Measurements from ENCODE around the gene KRTAP12-2.
"Not testable (repeated sequence)": the region's sequence is repeated elsewhere in the genome, so short reads cannot be mapped to it uniquely, and the experiment has no call there.

The KRTAP12-2 gene

DNA sequence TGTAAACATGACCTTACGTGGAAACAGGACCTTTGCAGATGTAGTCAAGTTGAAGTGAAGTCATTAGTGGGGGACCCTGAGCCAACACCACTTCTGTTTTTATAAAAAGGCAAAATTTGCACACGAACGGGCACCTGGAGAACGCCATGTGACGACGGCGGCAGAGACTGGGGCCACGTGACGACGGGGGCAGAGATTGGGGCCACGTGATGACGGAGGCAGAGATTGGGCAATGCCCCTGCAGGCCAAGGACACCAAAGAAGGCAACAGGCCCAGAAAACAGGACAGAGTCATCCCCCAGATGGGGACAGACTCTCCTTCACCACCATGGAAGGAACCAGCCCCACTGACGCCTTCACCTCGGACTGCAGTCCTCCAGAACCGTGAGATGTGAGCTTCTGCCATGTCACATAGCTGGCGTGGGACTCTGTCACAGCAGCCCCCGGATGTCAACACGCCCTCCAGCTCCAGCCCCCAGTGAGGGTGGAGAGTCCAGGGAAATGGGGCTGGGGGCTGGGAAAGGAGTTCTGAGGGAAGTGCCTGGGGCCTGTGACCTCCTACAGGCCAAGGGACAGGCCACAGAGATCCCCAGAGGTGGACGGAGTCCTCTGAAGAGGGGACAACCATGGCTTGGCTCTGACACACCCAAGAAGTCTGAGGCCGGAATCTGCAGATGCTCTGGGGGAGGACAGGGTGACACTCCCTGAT is 16.3 kb downstream of the KRTAP12-2 start:
- H3K4me1 ChIP-seq (ENCODE audit: control insufficient read depth, insufficient read depth, low read length), result peaks cover 11% of the 10 kb centered on the region
- H3K27me3 ChIP-seq (ENCODE audit: control insufficient read depth, insufficient read depth, low read length, poor library complexity, severe bottlenecking), result no peaks in the 10 kb centered on the region
- H3K36me3 ChIP-seq (ENCODE audit: control insufficient read depth, insufficient read depth, low read length), result no peaks in the 10 kb centered on the region
- no peak overlapping the region for H3K27ac ChIP-seq (ENCODE audit: insufficient read depth, low read depth, low read length, poor library complexity, severe bottlenecking)
- WGBS, 2 experiments, result 92 to 93% methylated on average over 20 of the region's 20 CpGs
- no peaks in the 10 kb centered on the region for H3K9me3 ChIP-seq (ENCODE audit: control insufficient read depth, low read length)
- H3K4me3 ChIP-seq (ENCODE audit: insufficient read depth, low read depth, low read length), result no peak overlapping the region

DNA sequence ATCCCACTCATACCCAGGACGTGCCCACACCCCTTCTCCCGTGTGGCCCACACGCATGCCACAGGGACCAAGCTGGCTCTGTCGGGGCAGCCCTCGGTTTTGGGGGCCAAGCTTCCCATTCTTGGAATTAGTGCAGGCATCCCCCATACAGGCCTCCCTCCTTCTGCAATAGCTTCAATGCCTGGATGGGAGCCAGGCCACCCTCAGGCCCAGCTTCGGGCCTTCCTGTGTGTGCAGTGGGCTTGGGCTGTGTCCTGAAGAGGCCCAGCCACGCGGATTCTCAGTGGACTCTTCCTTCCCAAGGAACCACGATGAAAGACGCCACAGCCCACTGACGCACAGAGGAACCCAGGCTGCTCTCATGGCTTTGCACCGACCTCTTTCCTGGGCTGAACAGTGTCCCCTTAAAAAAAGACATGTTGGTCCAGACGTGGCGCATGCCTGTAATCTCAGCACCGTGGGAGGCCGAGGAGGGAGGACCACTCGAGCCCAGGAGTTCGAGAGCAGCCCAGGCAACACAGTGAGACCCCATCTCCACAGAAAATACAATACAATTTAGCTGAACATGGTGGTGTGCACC is 17.1 kb downstream of the KRTAP12-2 start:
- H3K4me1 ChIP-seq (ENCODE audit: control insufficient read depth, insufficient read depth, low read length), result peaks cover 11% of the 10 kb centered on the region
- 93 to 96% methylated on average over 18 of the region's 18 CpGs for WGBS, 2 experiments
- no peak overlapping the region for H3K27ac ChIP-seq (ENCODE audit: insufficient read depth, low read depth, low read length, poor library complexity, severe bottlenecking)
- no peaks in the 10 kb centered on the region for H3K9me3 ChIP-seq (ENCODE audit: control insufficient read depth, low read length)
- no peaks in the 10 kb centered on the region for H3K36me3 ChIP-seq (ENCODE audit: control insufficient read depth, insufficient read depth, low read length)
- H3K27me3 ChIP-seq (ENCODE audit: control insufficient read depth, insufficient read depth, low read length, poor library complexity, severe bottlenecking), result no peaks in the 10 kb centered on the region
- H3K4me3 ChIP-seq (ENCODE audit: insufficient read depth, low read depth, low read length), result no peak overlapping the region

DNA sequence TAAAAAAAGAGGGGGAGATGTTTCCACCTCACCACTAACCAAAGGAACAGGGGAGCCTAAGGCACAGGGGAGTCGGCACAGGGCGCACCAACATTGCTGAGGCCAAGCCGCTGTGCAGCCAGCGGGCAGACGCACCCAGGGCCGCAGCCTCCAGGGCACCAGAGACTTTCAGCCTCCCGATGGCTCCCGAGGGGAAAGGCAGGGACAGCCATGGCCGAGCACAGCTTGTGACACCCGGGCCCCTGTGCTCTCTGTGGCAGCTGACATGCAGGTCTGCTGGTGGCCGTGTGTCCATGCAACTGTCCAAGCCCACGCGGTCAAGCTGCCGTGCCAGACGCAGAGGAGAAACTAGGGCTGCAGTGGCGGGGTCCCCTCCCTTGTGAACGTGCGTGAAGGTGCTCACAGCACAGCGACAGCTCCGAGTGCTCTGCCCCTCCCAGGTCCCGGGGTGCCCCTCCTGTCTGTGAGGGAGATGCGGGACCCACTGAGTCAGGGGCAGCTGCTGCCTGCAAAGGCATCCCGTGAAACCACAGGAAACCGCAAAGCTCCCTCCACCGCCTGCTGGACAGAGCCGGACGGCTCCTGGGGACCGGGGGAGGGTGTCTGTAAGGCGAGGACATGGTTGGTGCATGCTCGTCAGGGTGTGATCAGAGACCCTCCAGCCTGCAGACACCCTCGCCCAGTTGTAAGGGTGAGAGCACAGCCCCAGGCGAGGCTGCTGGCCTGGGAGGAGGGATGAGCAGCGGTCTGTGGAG is 18.0 kb downstream of the KRTAP12-2 start:
- H3K4me3 ChIP-seq (ENCODE audit: insufficient read depth, low read depth, low read length), result no peak overlapping the region
- 93 to 94% methylated on average over 33 of the region's 33 CpGs for WGBS, 2 experiments
- H3K9me3 ChIP-seq (ENCODE audit: control insufficient read depth, low read length), result peaks cover 2% of the 10 kb centered on the region
- peaks cover 11% of the 10 kb centered on the region for H3K4me1 ChIP-seq (ENCODE audit: control insufficient read depth, insufficient read depth, low read length)
- H3K36me3 ChIP-seq (ENCODE audit: control insufficient read depth, insufficient read depth, low read length), result no peaks in the 10 kb centered on the region
- H3K27ac ChIP-seq (ENCODE audit: insufficient read depth, low read depth, low read length, poor library complexity, severe bottlenecking), result no peak overlapping the region
- no peaks in the 10 kb centered on the region for H3K27me3 ChIP-seq (ENCODE audit: control insufficient read depth, insufficient read depth, low read length, poor library complexity, severe bottlenecking)

DNA sequence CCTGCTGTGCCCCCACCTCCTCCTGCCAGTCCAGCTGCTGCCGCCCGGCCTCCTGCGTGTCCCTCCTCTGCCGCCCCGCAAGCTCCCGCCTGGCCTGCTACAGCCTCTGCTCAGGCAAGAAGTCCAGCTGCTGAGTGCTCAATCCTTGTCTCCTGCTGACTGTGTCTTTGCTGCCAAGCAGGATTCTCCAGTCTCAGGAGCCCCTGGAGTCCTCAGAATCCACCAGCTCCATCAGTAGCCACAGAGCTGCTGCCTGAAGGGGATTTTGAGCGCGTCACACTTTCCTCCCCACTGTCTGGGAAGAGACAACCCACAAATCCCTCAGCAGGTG is 19.5 kb downstream of the KRTAP12-2 start:
- H3K36me3 ChIP-seq (ENCODE audit: control insufficient read depth, insufficient read depth, low read length), result no peaks in the 10 kb centered on the region

DNA sequence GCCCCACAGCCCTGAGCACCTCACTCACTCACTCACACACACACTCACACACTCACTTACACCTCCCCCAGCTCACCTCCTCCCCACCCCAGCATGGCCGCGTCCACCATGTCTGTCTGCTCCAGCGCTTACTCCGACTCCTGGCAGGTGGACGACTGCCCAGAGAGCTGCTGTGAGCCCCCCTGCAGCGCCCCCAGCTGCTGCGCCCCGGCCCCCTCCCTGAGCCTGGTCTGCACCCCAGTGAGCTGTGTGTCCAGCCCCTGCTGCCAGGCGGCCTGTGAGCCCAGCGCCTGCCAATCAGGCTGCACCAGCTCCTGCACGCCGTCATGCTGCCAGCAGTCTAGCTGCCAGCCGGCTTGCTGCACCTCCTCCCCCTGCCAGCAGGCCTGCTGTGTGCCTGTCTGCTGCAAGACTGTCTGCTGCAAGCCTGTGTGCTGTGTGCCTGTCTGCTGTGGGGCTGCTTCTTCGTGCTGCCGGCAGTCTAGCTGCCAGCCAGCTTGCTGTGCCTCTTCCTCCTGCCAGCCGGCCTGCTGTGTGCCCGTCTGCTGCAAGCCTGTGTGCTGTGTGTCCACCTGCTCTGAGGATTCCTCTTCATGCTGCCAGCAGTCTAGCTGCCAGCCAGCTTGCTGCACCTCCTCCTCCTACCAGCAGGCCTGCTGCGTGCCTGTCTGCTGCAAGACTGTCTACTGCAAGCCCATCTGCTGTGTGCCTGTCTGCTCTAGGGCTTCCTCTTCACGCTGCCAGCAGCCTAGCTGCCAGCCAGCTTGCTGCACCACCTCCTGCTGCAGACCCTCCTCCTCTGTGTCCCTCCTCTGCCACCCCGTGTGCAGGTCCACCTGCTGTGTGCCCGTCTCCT is 20.1 kb downstream of the KRTAP12-2 start, which contains the start of gene KRTAP10-11:
TSS of gene KRTAP10-11 (plus strand) at position 49 of the 856 bp plus-strand sequence. CDS start at position 94, 45 bp downstream.
- H3K9me3 ChIP-seq (ENCODE audit: control insufficient read depth, low read length); H3K27me3 ChIP-seq (ENCODE audit: control insufficient read depth, insufficient read depth, low read length, poor library complexity, severe bottlenecking); H3K4me3 ChIP-seq (ENCODE audit: insufficient read depth, low read depth, low read length); H3K36me3 ChIP-seq (ENCODE audit: control insufficient read depth, insufficient read depth, low read length); H3K27ac ChIP-seq (ENCODE audit: insufficient read depth, low read depth, low read length, poor library complexity, severe bottlenecking): not testable (repeated sequence)
- 81% methylated on average over 21 of the region's 21 CpGs for WGBS, 2 experiments
- peaks cover 11% of the 10 kb centered on the region for H3K4me1 ChIP-seq (ENCODE audit: control insufficient read depth, insufficient read depth, low read length)

More for the DNA sequence above, 19.5 kb downstream of the KRTAP12-2 start:
- Histone ChIP-seq H3K4me3 (ENCODE audit: insufficient read depth, low read depth, low read length) (no peak overlapping the region), H3K27ac (ENCODE audit: insufficient read depth, low read depth, low read length, poor library complexity, severe bottlenecking) (no peak overlapping the region), H3K9me3 (ENCODE audit: control insufficient read depth, low read length) (peaks cover 2% of the 10 kb centered on the region), H3K27me3 (ENCODE audit: control insufficient read depth, insufficient read depth, low read length, poor library complexity, severe bottlenecking) (no peaks in the 10 kb centered on the region), H3K4me1 (ENCODE audit: control insufficient read depth, insufficient read depth, low read length) (peaks cover 11% of the 10 kb centered on the region)
- 66 to 70% methylated on average over 8 of the region's 8 CpGs for WGBS, 2 experiments

DNA sequence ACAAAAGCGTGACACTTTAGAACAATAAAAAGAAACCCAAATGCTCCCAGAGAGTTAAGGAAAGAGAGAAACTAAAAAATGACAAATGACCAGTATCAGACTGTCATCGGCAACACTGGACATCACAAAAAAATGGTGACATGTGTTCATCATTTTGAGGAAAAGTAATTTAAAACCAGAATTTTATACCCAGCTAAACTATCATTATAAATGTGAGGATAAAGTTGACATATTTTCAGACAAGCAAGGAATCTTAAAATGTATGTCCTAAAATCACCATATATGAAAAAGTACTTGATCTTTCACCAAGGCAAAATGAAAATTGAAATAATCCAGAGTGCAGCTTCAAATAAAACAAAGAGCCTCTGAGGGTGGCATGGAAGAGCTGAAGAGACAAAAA is 21.8 kb downstream of the KRTAP12-2 start:
- H3K36me3 ChIP-seq (ENCODE audit: control insufficient read depth, insufficient read depth, low read length), result no peaks in the 10 kb centered on the region
- 80 to 88% methylated on average over 2 of the region's 2 CpGs for WGBS, 2 experiments
- peaks cover 11% of the 10 kb centered on the region for H3K4me1 ChIP-seq (ENCODE audit: control insufficient read depth, insufficient read depth, low read length)
- H3K27ac ChIP-seq (ENCODE audit: insufficient read depth, low read depth, low read length, poor library complexity, severe bottlenecking), result no peak overlapping the region
- H3K27me3 ChIP-seq (ENCODE audit: control insufficient read depth, insufficient read depth, low read length, poor library complexity, severe bottlenecking), result no peaks in the 10 kb centered on the region
- no peak overlapping the region for H3K4me3 ChIP-seq (ENCODE audit: insufficient read depth, low read depth, low read length)
- peaks cover 2% of the 10 kb centered on the region for H3K9me3 ChIP-seq (ENCODE audit: control insufficient read depth, low read length)

DNA sequence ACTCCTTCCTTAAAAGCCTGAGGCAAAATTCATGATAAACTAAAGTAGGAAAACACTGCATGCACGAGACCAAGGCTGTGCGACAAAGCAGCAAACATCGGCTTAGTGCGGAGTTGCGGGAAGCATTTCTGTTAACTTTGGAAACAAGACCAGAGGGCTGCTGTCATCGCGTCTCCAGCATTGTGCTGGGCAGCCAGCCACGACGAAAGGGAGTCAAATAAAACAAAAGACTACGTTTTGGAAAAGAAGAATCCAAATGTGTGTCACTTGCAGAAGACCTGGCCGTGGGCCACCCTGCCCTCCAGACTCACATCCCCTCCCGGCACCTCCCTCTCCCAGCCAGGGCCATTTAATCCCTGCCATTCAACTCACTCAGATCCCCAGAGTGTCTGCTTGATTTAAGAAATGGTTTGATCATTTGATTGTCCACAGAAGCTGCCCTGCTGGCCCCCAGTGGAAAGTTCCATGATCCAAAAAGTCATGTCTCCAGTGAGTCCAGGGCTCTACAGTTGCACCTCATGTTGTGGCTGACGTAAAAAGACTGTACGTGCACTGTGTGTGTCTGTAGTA is 22.9 kb downstream of the KRTAP12-2 start:
- Histone ChIP-seq H3K27ac (ENCODE audit: insufficient read depth, low read depth, low read length, poor library complexity, severe bottlenecking) (no peak overlapping the region), H3K9me3 (ENCODE audit: control insufficient read depth, low read length) (peaks cover 2% of the 10 kb centered on the region), H3K4me3 (ENCODE audit: insufficient read depth, low read depth, low read length) (no peak overlapping the region), H3K4me1 (ENCODE audit: control insufficient read depth, insufficient read depth, low read length) (peaks cover 11% of the 10 kb centered on the region), H3K27me3 (ENCODE audit: control insufficient read depth, insufficient read depth, low read length, poor library complexity, severe bottlenecking) (no peaks in the 10 kb centered on the region), H3K36me3 (ENCODE audit: control insufficient read depth, insufficient read depth, low read length) (no peaks in the 10 kb centered on the region)
- 81 to 86% methylated on average over 14 of the region's 14 CpGs for WGBS, 2 experiments

DNA sequence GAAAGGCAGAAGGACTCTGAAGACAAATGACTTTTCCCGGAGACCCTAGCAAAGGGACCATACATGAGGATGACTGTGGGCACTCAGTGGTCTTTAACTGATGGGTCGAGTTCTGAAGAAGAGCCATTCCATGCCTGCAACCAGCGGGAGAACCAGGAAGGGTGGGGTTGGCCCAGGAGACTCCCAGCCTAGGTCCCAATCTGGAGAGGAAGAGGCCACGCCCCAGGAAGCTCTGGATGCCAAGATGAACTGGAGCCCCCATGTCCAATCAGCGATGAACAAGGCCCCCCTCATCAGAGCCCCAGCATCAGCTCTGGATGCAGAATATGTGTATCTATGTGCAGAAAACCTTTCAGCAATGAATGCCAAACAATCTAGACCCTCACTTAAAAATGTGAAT is 26.0 kb downstream of the KRTAP12-2 start:
- WGBS, 2 experiments, result 93 to 94% methylated on average over 5 of the region's 5 CpGs

DNA sequence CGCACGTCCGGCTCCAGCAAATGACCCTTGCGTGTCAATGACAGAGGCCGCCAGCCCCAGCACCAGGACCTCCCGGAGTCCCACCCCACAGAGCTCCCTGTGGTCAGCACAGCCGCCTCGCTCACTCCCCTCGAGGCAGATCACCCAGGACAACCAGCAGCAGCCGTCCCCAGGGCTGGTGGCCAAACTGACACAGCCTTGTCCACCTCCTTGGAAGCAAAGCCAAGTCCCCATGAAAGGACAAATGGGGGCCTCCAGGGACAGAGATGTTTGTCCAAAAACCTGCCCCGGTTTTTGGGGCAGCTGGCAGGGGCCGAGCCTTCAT is 27.4 kb downstream of the KRTAP12-2 start:
- Histone ChIP-seq H3K9me3 (ENCODE audit: control insufficient read depth, low read length) (peaks cover 2% of the 10 kb centered on the region), H3K4me1 (ENCODE audit: control insufficient read depth, insufficient read depth, low read length) (peaks cover 12% of the 10 kb centered on the region), H3K4me3 (ENCODE audit: insufficient read depth, low read depth, low read length) (no peak overlapping the region), H3K36me3 (ENCODE audit: control insufficient read depth, insufficient read depth, low read length) (no peaks in the 10 kb centered on the region), H3K27me3 (ENCODE audit: control insufficient read depth, insufficient read depth, low read length, poor library complexity, severe bottlenecking) (no peaks in the 10 kb centered on the region), H3K27ac (ENCODE audit: insufficient read depth, low read depth, low read length, poor library complexity, severe bottlenecking) (no peak overlapping the region)
- WGBS, 2 experiments, result 96% methylated on average over 12 of the region's 12 CpGs

More for the DNA sequence above, 26.0 kb downstream of the KRTAP12-2 start:
- Histone ChIP-seq H3K27ac (ENCODE audit: insufficient read depth, low read depth, low read length, poor library complexity, severe bottlenecking) (no peak overlapping the region), H3K9me3 (ENCODE audit: control insufficient read depth, low read length) (peaks cover 2% of the 10 kb centered on the region), H3K4me3 (ENCODE audit: insufficient read depth, low read depth, low read length) (no peak overlapping the region), H3K4me1 (ENCODE audit: control insufficient read depth, insufficient read depth, low read length) (peaks cover 12% of the 10 kb centered on the region), H3K27me3 (ENCODE audit: control insufficient read depth, insufficient read depth, low read length, poor library complexity, severe bottlenecking) (no peaks in the 10 kb centered on the region), H3K36me3 (ENCODE audit: control insufficient read depth, insufficient read depth, low read length) (no peaks in the 10 kb centered on the region)
